H1 (cell line): ENCODE measurements around the gene FHIT. TPM values are rescaled to one million over a fixed set of nuclear protein-coding genes. Genes with fewer than 3 reads are reported as not detected.

Source experiments
- CTCF ChIA-PET: fragments of 300-600 bp; sonication (Branson Sonifier 250); formaldehyde crosslinking; loops from one replicate; lab custom pipeline; 2021; ENCODE audit not compliant: partially characterized antibody; lab: Charles Lee
- POLR2A ChIA-PET: fragments of 300-600 bp; sonication (Branson Sonifier 250); formaldehyde crosslinking; loops from one replicate; lab custom pipeline; 2021; ENCODE audit warnings: inconsistent platforms; ENCODE audit not compliant: partially characterized antibody; lab: Charles Lee
- DNase-seq, 2 experiments: peaks; one replicate each; pipeline versions ENCODE4 v3.0.0 to v3.0.0-alpha.2; 2010 to 2022; ENCODE audit warnings: low spot score in 2 of 2, low read depth in 1 of 2, mixed read lengths in 1 of 2
- FAIRE-seq: peaks from 2 replicates; lab custom pipeline; 2011; peaks lifted over from hg19 to GRCh38; lab: Jason Lieb, UNC
- H2AFZ ChIP-seq: 2 replicates; pipeline ENCODE4 v1.8.1; 2012; ENCODE audit warnings: low read length, inconsistent platforms
- H2AK5ac ChIP-seq: 2 replicates; pipeline ENCODE4 v1.6.1; 2013; ENCODE audit warnings: low read depth, low read length
- H2BK120ac ChIP-seq: replicated peaks from 2 replicates; pipeline ENCODE3; 2013; ENCODE audit warnings: low read depth, low read length, inconsistent platforms
- H2BK12ac ChIP-seq: 2 replicates; pipeline ENCODE4 v1.6.1; 2013; ENCODE audit warnings: low read depth, low read length
- H2BK15ac ChIP-seq: 2 replicates; pipeline ENCODE4 v1.6.1; 2013; ENCODE audit warnings: low read length
- H2BK20ac ChIP-seq: 2 replicates; pipeline ENCODE4 v1.6.1; 2013; ENCODE audit warnings: low read length
- H2BK5ac ChIP-seq: 2 replicates; pipeline ENCODE4 v1.6.1; 2013; ENCODE audit warnings: low read depth, low read length
- H3K14ac ChIP-seq: 2 replicates; pipeline ENCODE4 v1.6.1; 2013; ENCODE audit warnings: inconsistent platforms; ENCODE audit not compliant: insufficient read length
- H3K18ac ChIP-seq: 2 replicates; pipeline ENCODE4 v1.6.1; 2013; ENCODE audit warnings: low read length; ENCODE audit errors: extremely low read depth
- H3K23ac ChIP-seq: 2 replicates; pipeline ENCODE4 v1.6.1; 2013; ENCODE audit warnings: inconsistent platforms; ENCODE audit not compliant: insufficient read length
- H3K23me2 ChIP-seq: 2 replicates; pipeline ENCODE4 v1.6.1; 2013; ENCODE audit warnings: low read depth, low read length
- H3K27ac ChIP-seq: 2 replicates; pipeline ENCODE4 v1.6.1; 2011; ENCODE audit warnings: low read depth, low read length, inconsistent platforms
- H3K27me3 ChIP-seq, 4 experiments: replicated peaks in 1 of 4; 1 replicate in 1 of 4; 2 replicates in 3 of 4; pipeline versions ENCODE4 v1.6.1 to v1.8.1; 2011 to 2013; ENCODE audit warnings: low read length in 3 of 4, mild to moderate bottlenecking in 3 of 4, inconsistent platforms in 2 of 4, mixed read lengths in 2 of 4, moderate library complexity in 1 of 4; ENCODE audit not compliant: control insufficient read depth in 3 of 4, insufficient read depth in 3 of 4; ENCODE audit errors: extremely low read depth in 1 of 4
- H3K36me3 ChIP-seq, 4 experiments: 2 replicates each; pipeline versions ENCODE4 v1.6.1 to v1.8.1; 2011 to 2013; ENCODE audit warnings: mild to moderate bottlenecking in 4 of 4, low read length in 3 of 4, moderate library complexity in 2 of 4, control low read depth in 1 of 4, inconsistent platforms in 1 of 4; ENCODE audit not compliant: insufficient read depth in 4 of 4, control insufficient read depth in 2 of 4
- H3K4ac ChIP-seq: replicated peaks from 2 replicates; pipeline ENCODE3; 2013; ENCODE audit warnings: low read length, low read depth, mixed read lengths, inconsistent platforms; ENCODE audit not compliant: insufficient read length
- H3K4me1 ChIP-seq, 4 experiments: replicated peaks in 1 of 4; 1 replicate in 1 of 4; 2 replicates in 3 of 4; pipeline versions ENCODE4 v1.6.1 to v1.8.1; 2011 to 2013; ENCODE audit warnings: low read length in 3 of 4, inconsistent platforms in 2 of 4, mixed read lengths in 1 of 4; ENCODE audit not compliant: insufficient read depth in 4 of 4, control insufficient read depth in 3 of 4
- H3K4me2 ChIP-seq, 2 experiments: 2 replicates each; pipeline versions ENCODE4 v1.6.1 to v1.8.1; 2011 to 2013; ENCODE audit warnings: low read depth in 2 of 2, low read length in 2 of 2, control low read depth in 1 of 2, inconsistent platforms in 1 of 2, mild to moderate bottlenecking in 1 of 2; ENCODE audit not compliant: insufficient read depth in 1 of 2
- H3K4me3 ChIP-seq, 4 experiments: fragments of 200-600, 300-600 bp in 1 of 4; sonication (generic), shearing (Covaris generic), sonication (Bioruptor Twin) in 1 of 4; 2 replicates each; pipeline versions ENCODE4 v1.5.1 to v1.8.1; 2011 to 2016; ENCODE audit warnings: low read length in 4 of 4, low read depth in 3 of 4, control low read depth in 2 of 4, inconsistent platforms in 2 of 4, mild to moderate bottlenecking in 2 of 4, mixed read lengths in 1 of 4, moderate library complexity in 1 of 4; ENCODE audit not compliant: insufficient read depth in 2 of 4; ENCODE audit errors: extremely low read depth in 1 of 4
- H3K56ac ChIP-seq: replicated peaks from 2 replicates; pipeline ENCODE3; 2013; ENCODE audit warnings: low read depth, mild to moderate bottlenecking, mixed read lengths, low read length, inconsistent platforms; ENCODE audit not compliant: insufficient read length
- H3K79me1 ChIP-seq: 2 replicates; pipeline ENCODE4 v1.6.1; 2013; ENCODE audit warnings: low read depth, low read length, control low read depth
- H3K79me2 ChIP-seq, 2 experiments: 2 replicates each; pipeline versions ENCODE4 v1.6.1 to v1.8.1; 2012 to 2013; ENCODE audit warnings: low read length in 2 of 2, mild to moderate bottlenecking in 2 of 2, inconsistent platforms in 1 of 2; ENCODE audit not compliant: insufficient read depth in 2 of 2, control insufficient read depth in 1 of 2
- H3K9ac ChIP-seq, 4 experiments: replicated peaks in 1 of 4; 1 replicate in 1 of 4; 2 replicates in 3 of 4; pipeline versions ENCODE4 v1.6.1 to v1.8.1; 2011 to 2013; ENCODE audit warnings: low read depth in 3 of 4, low read length in 3 of 4, control low read depth in 2 of 4, mild to moderate bottlenecking in 2 of 4, moderate library complexity in 2 of 4, inconsistent platforms in 1 of 4; ENCODE audit errors: extremely low read depth in 1 of 4
- H3K9me3 ChIP-seq, 2 experiments: 2 replicates each; pipeline versions ENCODE4 v1.6.1 to v1.8.1; 2012 to 2013; ENCODE audit warnings: mild to moderate bottlenecking in 2 of 2, moderate library complexity in 2 of 2, control low read depth in 1 of 2, inconsistent platforms in 1 of 2, low read depth in 1 of 2, low read length in 1 of 2, mixed read lengths in 1 of 2; ENCODE audit not compliant: insufficient read depth in 2 of 2
- H4K20me1 ChIP-seq, 2 experiments: replicated peaks in 1 of 2; 2 replicates each; pipeline versions ENCODE3 to v1.8.1; 2011 to 2013; ENCODE audit warnings: inconsistent platforms in 2 of 2, low read length in 2 of 2, mild to moderate bottlenecking in 1 of 2; ENCODE audit not compliant: insufficient read depth in 2 of 2, control insufficient read depth in 1 of 2
- H4K5ac ChIP-seq: 2 replicates; pipeline ENCODE4 v1.6.1; 2013; ENCODE audit warnings: low read length, low read depth, mixed read lengths, inconsistent platforms; ENCODE audit not compliant: insufficient read length
- H4K8ac ChIP-seq: 2 replicates; pipeline ENCODE4 v1.8.0; 2013; ENCODE audit warnings: mild to moderate bottlenecking, moderate library complexity, low read length, inconsistent platforms; ENCODE audit not compliant: insufficient read depth; ENCODE audit errors: extremely low read depth
- H4K91ac ChIP-seq: replicated peaks from 2 replicates; pipeline ENCODE3; 2013; ENCODE audit warnings: low read length, mixed read lengths, inconsistent platforms; ENCODE audit not compliant: insufficient read length
- CBX5 ChIP-seq: fragments of 300-800, 300-1000 bp; sonication (generic); IDR thresholded peaks from 2 replicates; pipeline ENCODE4 v1.7.1; 2016; ENCODE audit warnings: antibody characterized with exemption, low read length, low read depth
- EP300 ChIP-seq, 2 experiments: IDR thresholded peaks; 1 replicate in 1 of 2; 2 replicates in 1 of 2; pipeline ENCODE4 v1.6.1; 2011 to 2012; ENCODE audit warnings: low read depth in 2 of 2, low read length in 2 of 2, mild to moderate bottlenecking in 2 of 2, borderline replicate concordance in 1 of 2, inconsistent platforms in 1 of 2, moderate library complexity in 1 of 2
- GABPA ChIP-seq: IDR thresholded peaks from 2 replicates; pipeline ENCODE4 v1.6.1; 2011; ENCODE audit warnings: mild to moderate bottlenecking, low read length, moderate library complexity, borderline replicate concordance; ENCODE audit not compliant: insufficient read depth
- GTF2F1 ChIP-seq: IDR thresholded peaks from 2 replicates; pipeline ENCODE4 v1.6.1; 2012; ENCODE audit warnings: low read depth, low read length, improper control_type of control experiment, borderline replicate concordance
- KDM5A ChIP-seq: fragments of 200-600 bp; IDR thresholded peaks from 2 replicates; pipeline ENCODE4 v1.7.1; 2012; ENCODE audit warnings: mild to moderate bottlenecking, low read length, inconsistent platforms, mixed read lengths
- MAX ChIP-seq: IDR thresholded peaks from 2 replicates; pipeline ENCODE4 v1.6.1; 2012; ENCODE audit warnings: inconsistent platforms
- RAD21 ChIP-seq, 2 experiments: IDR thresholded peaks in 1 of 2; conservative IDR thresholded peaks in 1 of 2; 2 replicates each; pipeline ENCODE4 v1.6.1; 2011; ENCODE audit warnings: low read depth in 2 of 2, low read length in 2 of 2, improper control_type of control experiment in 1 of 2, inconsistent platforms in 1 of 2, mild to moderate bottlenecking in 1 of 2, moderate library complexity in 1 of 2
- RFX5 ChIP-seq: IDR thresholded peaks from 2 replicates; pipeline ENCODE4 v1.6.1; 2011; ENCODE audit warnings: low read depth, low read length, improper control_type of control experiment, borderline replicate concordance
- ZNF274 ChIP-seq: IDR thresholded peaks from 2 replicates; pipeline ENCODE4 v1.7.0; 2012; ENCODE audit warnings: low read length, borderline replicate concordance; ENCODE audit errors: extremely low read depth
- WGBS, 2 experiments: shearing (Covaris generic) in 1 of 2; methylation state at CpG; one replicate each; pipeline versions ENCODE4 v1.1.6 to v1.1.7; 2013 to 2015; ENCODE audit warnings: low lambda C conversion rate in 2 of 2, mixed read lengths in 2 of 2, inconsistent platforms in 1 of 2, low coverage in 1 of 2, missing lambda C conversion rate in 1 of 2; ENCODE audit not compliant: insufficient replicate concordance in 2 of 2, insufficient coverage in 1 of 2, insufficient read length in 1 of 2; ENCODE audit errors: extremely low coverage in 1 of 2, missing lambda C conversion rate in 1 of 2; 5-methylcytosine and 5-hydroxymethylcytosine counted together
- polyA plus RNA-seq, 7 experiments: library from polyadenylated mRNA; depleted of rRNA in 3 of 7; stranded (reverse) in 5 of 7; unstranded in 2 of 7; fragments of >200 nt in 5 of 7; fragments of 200-250 nt in 2 of 7; gene quantifications; 1 replicate in 5 of 7; 2 replicates in 1 of 7; 4 replicates in 1 of 7; pipeline versions ENCODE4 v1.2.1 to v1.2.3, GENCODE V29; 2011 to 2013; ENCODE audit warnings: missing spikeins in 2 of 7, mixed read lengths in 2 of 7
- total RNA-seq: library from RNA; stranded (reverse); fragmentation: NEBNext Ultra II Directional; extraction: Animal tissue kit (Norgen Biotek cat#: 25700); gene quantifications from 2 replicates; pipeline ENCODE4 v1.2.1, GENCODE V29; 2021

Gene FHIT
- total and polyA plus RNA-seq, 2 of the 8 experiments (the other 6 are each of a cell fraction or from before 2014, with no cell fraction given): 1.2 to 3.2 TPM

GRCh38 chr3:59831394-59831793, 1419.9 kb downstream of the FHIT start:
- DNase-seq (no peak), FAIRE-seq (no peak)
- ChIA-PET POLR2A (no interaction called here), CTCF (no interaction called here)
- H3K36me3 ChIP-seq: no peaks in the 10 kb centered on the region
- no peak overlapping the region for H2BK120ac ChIP-seq
- H3K4me2 ChIP-seq: no peak overlapping the region
- no peak overlapping the region for H2AFZ ChIP-seq
- no peak overlapping the region for H3K4ac ChIP-seq
- no peaks in the 10 kb centered on the region for H3K23me2 ChIP-seq
- WGBS, 2 experiments: 94% methylated on average over 2 of the region's 2 CpGs; no CpG with 5 or more reads in 1 of the 2 experiments
- TF ChIP-seq CBX5: no peak
- TF ChIP-seq RAD21 (IDR thresholded peaks at IDR 0.05 in 1 of 2, conservative IDR thresholded peaks at IDR 0.05 in 1 of 2; ENCODE audit: low read depth in 2 of 2, low read length in 2 of 2): no peak
- TF ChIP-seq EP300 (IDR thresholded peaks at IDR 0.05; ENCODE audit: borderline replicate concordance in 1 of 2, low read depth in 2 of 2, low read length in 2 of 2): no peak
- TF ChIP-seq ZNF274: no peak
- TF ChIP-seq GABPA: no peak
- TF ChIP-seq KDM5A: no peak
- TF ChIP-seq MAX: no peak
- TF ChIP-seq GTF2F1: no peak
- TF ChIP-seq RFX5: no peak
- no peaks in the 10 kb centered on the region for H3K4me1 ChIP-seq
- no peaks in the 10 kb centered on the region for H3K79me1 ChIP-seq
- no peak overlapping the region for H3K23ac ChIP-seq
- H3K27ac ChIP-seq: no peak overlapping the region
- H3K56ac ChIP-seq: no peak overlapping the region
- H2AK5ac ChIP-seq: no peak overlapping the region
- H3K14ac ChIP-seq: no peak overlapping the region
- no peak overlapping the region for H3K18ac ChIP-seq
- H3K9me3 ChIP-seq: no peaks in the 10 kb centered on the region
- no peaks in the 10 kb centered on the region for H3K27me3 ChIP-seq
- H2BK20ac ChIP-seq: no peak overlapping the region
- no peak overlapping the region for H4K91ac ChIP-seq
- H2BK12ac ChIP-seq: no peak overlapping the region
- H3K4me3 ChIP-seq: no peak overlapping the region
- no peaks in the 10 kb centered on the region for H4K20me1 ChIP-seq
- H4K5ac ChIP-seq: no peak overlapping the region
- no peak overlapping the region for H2BK15ac ChIP-seq
- H3K9ac ChIP-seq: no peak overlapping the region
- H4K8ac ChIP-seq: no peak overlapping the region
- no peak overlapping the region for H2BK5ac ChIP-seq
- no peaks in the 10 kb centered on the region for H3K79me2 ChIP-seq
